Peyer's patch (tissue), 4 donors: ENCODE measurements around the gene DOCK2. TPM values are rescaled to one million over a fixed set of nuclear protein-coding genes. Genes with fewer than 3 reads are reported as not detected.

Experiments used
- DNase-seq, 3 donors: peaks; one replicate each; pipeline ENCODE4 v3.0.0-alpha.2; 2017 to 2019
- H3K27ac ChIP-seq, 4 donors: fragments of 200-600 bp; sonication (generic); one replicate each; pipeline ENCODE4 v1.5.1; 2016 to 2019
- H3K27me3 ChIP-seq, 2 donors: fragments of 200-600 bp; sonication (generic); one replicate each; pipeline ENCODE4 v1.5.1; 2019
- H3K36me3 ChIP-seq, 3 donors: fragments of 200-600 bp; sonication (generic); one replicate each; pipeline ENCODE4 v1.5.1; 2016 to 2019
- H3K4me1 ChIP-seq, 4 donors: fragments of 200-600 bp; sonication (generic); one replicate each; pipeline ENCODE4 v1.5.1; 2016 to 2019
- H3K4me3 ChIP-seq, 4 donors: fragments of 200-600 bp; sonication (generic); 1 replicate in 3 of 4; 2 replicates in 1 of 4; pipeline ENCODE4 v1.5.1; 2016 to 2019; ENCODE audit warnings: mild to moderate bottlenecking in 1 of 4
- H3K9me3 ChIP-seq, 4 donors: fragments of 200-600 bp; sonication (generic); one replicate each; pipeline ENCODE4 v1.5.1; 2016 to 2019; ENCODE audit warnings: mild to moderate bottlenecking in 1 of 4
- CTCF ChIP-seq, 6 experiments: fragments of 450-650 bp in 4 of 6; fragments of 200-600 bp in 2 of 6; sonication (generic) in 1 of 6; IDR thresholded peaks; one replicate each; pipeline ENCODE4 v1.5.1; 2017 to 2019; ENCODE audit warnings: antibody characterized with exemption in 6 of 6, mild to moderate bottlenecking in 3 of 6, moderate library complexity in 1 of 6
- POLR2A ChIP-seq, 2 donors: fragments of 450-650 bp; IDR thresholded peaks; one replicate each; pipeline ENCODE4 v1.5.1; 2017; ENCODE audit warnings: antibody characterized with exemption in 2 of 2, mild to moderate bottlenecking in 2 of 2, moderate library complexity in 2 of 2
- total RNA-seq, 4 donors: library from RNA; depleted of rRNA; stranded (reverse); fragments of >200 nt; gene quantifications; one replicate each; pipeline ENCODE4 v1.1.0, GENCODE V29; 2016

DOCK2 gene
- total RNA-seq, 4 donors from 2014 or later, result 13.8 to 200 (median 17.8) TPM

- H3K36me3 ChIP-seq, result no peaks in the 10 kb centered on the region
These were observed 31.7 kb downstream of the DOCK2 start for GRCh38 chr5:169668732-169669131.

GRCh38 chr5:169670769-169671525, 33.9 kb downstream of the DOCK2 start:
- Histone ChIP-seq H3K27ac (no peak overlapping the region), H3K4me1 (no peaks in the 10 kb centered on the region), H3K4me3 (no peak overlapping the region), H3K36me3 (no peaks in the 10 kb centered on the region), H3K27me3 (no peaks in the 10 kb centered on the region), H3K9me3 (no peaks in the 10 kb centered on the region)
- no peak for DNase-seq
- no peak for TF ChIP-seq CTCF (IDR thresholded peaks at IDR 0.05)
- no peak for TF ChIP-seq POLR2A (IDR thresholded peaks at IDR 0.05)

More at GRCh38 chr5:169668732-169669131, 31.7 kb downstream of the DOCK2 start:
- no peak overlapping the region for H3K27ac ChIP-seq
- no peak for DNase-seq
- no peak overlapping the region for H3K4me3 ChIP-seq
- no peaks in the 10 kb centered on the region for H3K27me3 ChIP-seq
- TF ChIP-seq CTCF (IDR thresholded peaks at IDR 0.05) (no peak), POLR2A (IDR thresholded peaks at IDR 0.05) (no peak)
- H3K4me1 ChIP-seq, result no peaks in the 10 kb centered on the region
- H3K9me3 ChIP-seq, result no peaks in the 10 kb centered on the region

GRCh38 chr5:169682026-169682425, 45.0 kb downstream of the DOCK2 start:
- no peaks in the 10 kb centered on the region for H3K36me3 ChIP-seq
- no peaks in the 10 kb centered on the region for H3K4me1 ChIP-seq
- H3K4me3 ChIP-seq, result no peak overlapping the region
- H3K27ac ChIP-seq, result no peak overlapping the region
- DNase-seq, result no peak
- H3K9me3 ChIP-seq, result no peaks in the 10 kb centered on the region
- TF ChIP-seq CTCF (IDR thresholded peaks at IDR 0.05) (no peak), POLR2A (IDR thresholded peaks at IDR 0.05) (no peak)
- no peaks in the 10 kb centered on the region for H3K27me3 ChIP-seq

GRCh38 chr5:169686137-169686536, 49.1 kb downstream of the DOCK2 start:
- TF ChIP-seq CTCF (IDR thresholded peaks at IDR 0.05), result no peak
- TF ChIP-seq POLR2A (IDR thresholded peaks at IDR 0.05), result no peak
- no peak overlapping the region for H3K4me3 ChIP-seq

GRCh38 chr5:169688106-169688505, 51.0 kb downstream of the DOCK2 start:
- no peak for TF ChIP-seq POLR2A (IDR thresholded peaks at IDR 0.05)
- no peak for TF ChIP-seq CTCF (IDR thresholded peaks at IDR 0.05)
- H3K27me3 ChIP-seq, result no peaks in the 10 kb centered on the region
- no peaks in the 10 kb centered on the region for H3K9me3 ChIP-seq
- no peaks in the 10 kb centered on the region for H3K4me1 ChIP-seq
- no peak for DNase-seq
- no peak overlapping the region for H3K27ac ChIP-seq
- H3K36me3 ChIP-seq, result no peaks in the 10 kb centered on the region
- H3K4me3 ChIP-seq, result no peak overlapping the region

More at GRCh38 chr5:169686137-169686536, 49.1 kb downstream of the DOCK2 start:
- Histone ChIP-seq H3K27me3 (no peaks in the 10 kb centered on the region), H3K9me3 (no peaks in the 10 kb centered on the region), H3K4me1 (no peaks in the 10 kb centered on the region), H3K36me3 (no peaks in the 10 kb centered on the region), H3K27ac (no peak overlapping the region)
- DNase-seq, result no peak
